ENCODE measurements around the gene SPATA9.
"Not testable (repeated sequence)": the region's sequence is repeated elsewhere in the genome, so short reads cannot be mapped to it uniquely, and the experiment has no call there.

The SPATA9 gene

GRCh38 chr5:95672641-95673040 lies 10.2 kb downstream of the SPATA9 start:
- DNase-seq: no peak

GRCh38 chr5:95671826-95672225 lies 11.0 kb downstream of the SPATA9 start:
- DNase-seq: no peak

- DNase-seq: no peak
These were observed 12.2 kb downstream of the SPATA9 start for GRCh38 chr5:95670568-95670967.

GRCh38 chr5:95669985-95670384 lies 12.8 kb downstream of the SPATA9 start:
- DNase-seq: no peak

GRCh38 chr5:95669540-95669939 lies 13.3 kb downstream of the SPATA9 start:
- no peak for DNase-seq

GRCh38 chr5:95668728-95669127 lies 14.1 kb downstream of the SPATA9 start:
- no peak for DNase-seq

GRCh38 chr5:95668216-95668615 lies 14.6 kb downstream of the SPATA9 start:
- DNase-seq: no peak

- DNase-seq: no peak
These were observed 15.1 kb downstream of the SPATA9 start for GRCh38 chr5:95667678-95668077.

- DNase-seq: no peak
These were observed 15.7 kb downstream of the SPATA9 start for GRCh38 chr5:95667061-95667618.

- peak; percentile 17 to 25 for DNase-seq
These were observed 18.5 kb downstream of the SPATA9 start for GRCh38 chr5:95664204-95664786.

- DNase-seq: no peak
These were observed 19.8 kb downstream of the SPATA9 start for GRCh38 chr5:95662946-95663345.

- DNase-seq: no peak
These were observed 22.7 kb downstream of the SPATA9 start for GRCh38 chr5:95660060-95660459.

GRCh38 chr5:95655575-95655974 lies 27.2 kb downstream of the SPATA9 start:
- no peak for DNase-seq

GRCh38 chr5:95654196-95654595 lies 28.6 kb downstream of the SPATA9 start:
- no peak for DNase-seq

- DNase-seq: no peak
These were observed 29.9 kb downstream of the SPATA9 start for GRCh38 chr5:95652849-95653248.

GRCh38 chr5:95649842-95650620 lies 32.8 kb downstream of the SPATA9 start:
- no peak for DNase-seq

- DNase-seq: no peak
These were observed 33.5 kb downstream of the SPATA9 start for GRCh38 chr5:95649274-95649673.

- DNase-seq: no peak
These were observed 34.6 kb downstream of the SPATA9 start for GRCh38 chr5:95647886-95648860.

- peak; percentile 87 to 91 for DNase-seq
These were observed 36.0 kb downstream of the SPATA9 start, which contains the start of gene RFESD for GRCh38 chr5:95646569-95647431. Gene RFESD, plus strand, starts transcription at chr5:95646777. Its CDS starts 5,495 bp downstream, at chr5:95652272.

- DNase-seq: not testable (repeated sequence)
These were observed 36.6 kb downstream of the SPATA9 start for GRCh38 chr5:95646226-95646568.

GRCh38 chr5:95644351-95645042 lies 38.3 kb downstream of the SPATA9 start:
- DNase-seq: peak; percentile 32 to 34
